Endothelial cell of umbilical vein (primary cell): ENCODE measurements around the gene HDLBP. TPM values are rescaled to one million over a fixed set of nuclear protein-coding genes. Genes with fewer than 3 reads are reported as not detected.

ENCODE experiments used
- BruUV-seq: library from RNA; stranded (reverse); fragments of 400-500 nt; replicated peaks from 2 replicates; lab custom pipeline; 2021; lab: Mats Ljungman, UMichigan
- CTCF ChIA-PET: fragments of 300-600, 350-600 bp; sonication (Branson Sonifier 250); formaldehyde crosslinking; loops from one replicate; lab custom pipeline; 2021; ENCODE audit warnings: antibody characterized with exemption, inconsistent platforms; lab: Charles Lee
- POLR2A ChIA-PET: fragments of 300-600, 350-600 bp; sonication (Branson Sonifier 250); formaldehyde crosslinking; loops from one replicate; lab custom pipeline; 2021; ENCODE audit warnings: antibody characterized with exemption, inconsistent platforms; lab: Charles Lee
- DNase-seq: peaks from one replicate; pipeline ENCODE4 v3.0.0-alpha.2; 2011; ENCODE audit warnings: low read depth, low spot score
- FAIRE-seq: peaks from 2 replicates; lab custom pipeline; 2011; peaks lifted over from hg19 to GRCh38; lab: Jason Lieb, UNC
- H2AFZ ChIP-seq: 2 replicates; pipeline ENCODE4 v1.6.0; 2012; ENCODE audit warnings: low read depth, low read length, control low read depth, inconsistent platforms
- H3K27ac ChIP-seq: 2 replicates; pipeline ENCODE4 v1.5.1; 2011; ENCODE audit warnings: low read depth, mild to moderate bottlenecking, control low read depth, low read length, moderate library complexity; ENCODE audit not compliant: insufficient read depth
- H3K27me3 ChIP-seq, 2 experiments: 2 replicates each; pipeline versions ENCODE4 v1.6.0 to v1.6.1; 2011; ENCODE audit warnings: low read length in 2 of 2, mixed read lengths in 1 of 2; ENCODE audit not compliant: control insufficient read depth in 2 of 2, insufficient read depth in 2 of 2
- H3K36me3 ChIP-seq, 2 experiments: 2 replicates in 1 of 2; 3 replicates in 1 of 2; pipeline ENCODE4 v1.5.1; 2011; ENCODE audit warnings: low read length in 2 of 2, mild to moderate bottlenecking in 1 of 2, moderate library complexity in 1 of 2; ENCODE audit not compliant: control insufficient read depth in 2 of 2, insufficient read depth in 2 of 2; ENCODE audit errors: extremely low read depth in 1 of 2
- H3K4me1 ChIP-seq: 3 replicates; pipeline ENCODE4 v1.5.1; 2011; ENCODE audit warnings: mild to moderate bottlenecking, low read length; ENCODE audit not compliant: control insufficient read depth, insufficient read depth; ENCODE audit errors: extremely low read depth
- H3K4me2 ChIP-seq: 2 replicates; pipeline ENCODE4 v1.6.1; 2011; ENCODE audit warnings: low read length, control low read depth, mixed read lengths; ENCODE audit not compliant: insufficient read depth
- H3K4me3 ChIP-seq, 3 experiments: fragments of 200-600 bp in 1 of 3; sonication (generic), shearing (Covaris generic) in 1 of 3; replicated peaks in 1 of 3; 2 replicates each; pipeline ENCODE4 v1.5.1; 2011 to 2016; ENCODE audit warnings: control low read depth in 3 of 3, low read length in 3 of 3, mild to moderate bottlenecking in 2 of 3, inconsistent platforms in 1 of 3, low read depth in 1 of 3, moderate library complexity in 1 of 3; ENCODE audit not compliant: insufficient read depth in 1 of 3
- H3K79me2 ChIP-seq: 2 replicates; pipeline ENCODE4 v1.6.0; 2012; ENCODE audit warnings: low read length, inconsistent platforms; ENCODE audit not compliant: control insufficient read depth, insufficient read depth
- H3K9ac ChIP-seq: replicated peaks from 2 replicates; pipeline ENCODE3; 2011; ENCODE audit warnings: low read length, control low read depth; ENCODE audit not compliant: insufficient read depth; ENCODE audit errors: extremely low read depth
- H3K9me1 ChIP-seq: replicated peaks from 3 replicates; pipeline ENCODE4 v1.6.0; 2011; ENCODE audit warnings: mild to moderate bottlenecking, low read length; ENCODE audit not compliant: control insufficient read depth, insufficient read depth; ENCODE audit errors: extremely low read depth
- H3K9me3 ChIP-seq: replicated peaks from 2 replicates; pipeline ENCODE4 v1.5.1; 2012; ENCODE audit warnings: low read length, inconsistent platforms; ENCODE audit not compliant: control insufficient read depth, insufficient read depth
- H4K20me1 ChIP-seq: replicated peaks from 2 replicates; pipeline ENCODE3; 2011; ENCODE audit warnings: mild to moderate bottlenecking, low read length; ENCODE audit not compliant: control insufficient read depth, insufficient read depth; ENCODE audit errors: extremely low read depth
- EZH2 ChIP-seq: IDR thresholded peaks from 2 replicates; pipeline ENCODE4 v1.6.1; 2012; ENCODE audit warnings: borderline replicate concordance, low read depth, mild to moderate bottlenecking, moderate library complexity, low read length, inconsistent platforms; ENCODE audit not compliant: severe bottlenecking
- FOS ChIP-seq: IDR thresholded peaks from 2 replicates; pipeline ENCODE4 v1.6.1; 2011; ENCODE audit warnings: mild to moderate bottlenecking, low read length, moderate library complexity, borderline replicate concordance; ENCODE audit not compliant: insufficient read depth
- GATA2 ChIP-seq: IDR thresholded peaks from 2 replicates; pipeline ENCODE4 v1.7.0; 2011; ENCODE audit warnings: low read depth, mild to moderate bottlenecking, moderate library complexity, mixed read lengths, low read length; ENCODE audit not compliant: insufficient read length, insufficient read depth
- JUN ChIP-seq: IDR thresholded peaks from 2 replicates; pipeline ENCODE4 v1.6.1; 2011; ENCODE audit warnings: borderline replicate concordance, low read depth; ENCODE audit not compliant: insufficient read length, insufficient read depth
- MYC ChIP-seq: IDR thresholded peaks from one replicate; pipeline ENCODE4 v1.6.1; 2011; ENCODE audit warnings: mild to moderate bottlenecking, low read depth, low read length
- POLR2A ChIP-seq: IDR thresholded peaks from 2 replicates; pipeline ENCODE4 v1.6.1; 2012; ENCODE audit warnings: low read depth, mild to moderate bottlenecking, control low read depth, low read length
- POLR2AphosphoS5 ChIP-seq: IDR thresholded peaks from 2 replicates; pipeline ENCODE4 v1.6.1; 2012; ENCODE audit warnings: low read depth, mild to moderate bottlenecking, control low read depth, low read length, moderate library complexity; ENCODE audit not compliant: insufficient read depth
- dilution Hi-C: fragments of 300-500 bp; cut with MboI; formaldehyde crosslinking; loops from one replicate; pipeline ENCODE4 v1.15.0; 2019; ENCODE audit warnings: low sequenced_read_pairs; ENCODE audit not compliant: extremely low pct_ligation_motif_present
- intact Hi-C: fragments of 100-400 bp; cut with micrococcal nuclease; formaldehyde crosslinking; loops from one replicate; pipeline ENCODE4 v1.10.0; 2022
- polyA plus RNA-seq, 4 experiments: library from polyadenylated mRNA; depleted of rRNA in 3 of 4; stranded (reverse) in 3 of 4; unstranded in 1 of 4; fragments of >200 nt; gene quantifications; 2 replicates each; pipeline versions ENCODE4 v1.2.1 to v1.2.3, GENCODE V29; 2011 to 2012; ENCODE audit warnings: missing spikeins in 1 of 4
- total RNA-seq: library from RNA; stranded (reverse); gene quantifications from 2 replicates; pipeline ENCODE4 v1.2.3, GENCODE V29; 2021
- TF ChIP-seq, protein P1 (sequence below), 2 donors: IDR thresholded peaks; 1 replicate in 1 of 2; 2 replicates in 1 of 2; pipeline ENCODE4 v1.5.1; 2011; ENCODE audit warnings: low read length in 2 of 2, mild to moderate bottlenecking in 2 of 2, moderate library complexity in 2 of 2, control low read depth in 1 of 2, inconsistent platforms in 1 of 2, low read depth in 1 of 2; ENCODE audit not compliant: insufficient read depth in 1 of 2; ENCODE audit errors: extremely low read depth in 1 of 2
- TF ChIP-seq, protein P2 (sequence below): IDR thresholded peaks from 2 replicates; pipeline ENCODE4 v1.6.1; 2011; ENCODE audit not compliant: insufficient read depth, insufficient read length

HDLBP gene
- total and polyA plus RNA-seq, 2 donors (not counting 3 experiments of a cell fraction or from before 2014, with no cell fraction given), result 379 to 569 TPM

DNA sequence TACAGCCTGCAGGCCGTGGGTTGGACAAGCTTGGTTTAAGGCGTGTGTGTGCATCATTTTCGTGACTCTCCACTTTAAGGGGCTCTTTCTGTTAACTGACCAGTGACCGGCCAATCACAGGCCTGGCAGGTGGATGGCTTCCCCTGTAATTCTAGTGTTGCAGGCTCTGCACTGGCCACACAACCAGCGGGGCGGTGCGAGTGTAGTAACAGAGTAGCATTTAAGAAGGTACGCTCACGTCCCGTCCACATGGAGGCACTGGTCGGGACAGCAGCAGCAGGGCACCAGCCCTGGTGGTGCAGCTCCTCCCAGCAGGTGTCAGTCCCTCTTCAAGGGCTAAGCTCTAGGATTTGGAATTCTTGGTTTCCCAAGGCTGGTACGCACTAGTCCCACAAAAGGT is 135.0 kb downstream of the HDLBP start:
- ChIA-PET POLR2A (interaction anchor here (0.6 to 0.7 kb wide), 2 partner anchors 50 to 215 kb away, joined by 3 to 6 read pairs; no protein-coding TSS in a partner anchor), CTCF (interaction anchor here (0.6 kb wide), 1 partner anchor 80 kb away, joined by 3 read pairs; no protein-coding TSS in a partner anchor)
- BruUV-seq, result no TSS peak
- dilution Hi-C loops, result no loop called here
- Histone ChIP-seq H3K4me3 (no peak overlapping the region), H3K9me1 (no peaks in the 10 kb centered on the region), H3K79me2 (no peaks in the 10 kb centered on the region), H3K27me3 (no peaks in the 10 kb centered on the region), H4K20me1 (no peaks in the 10 kb centered on the region), H3K4me2 (no peak overlapping the region), H3K4me1 (no peaks in the 10 kb centered on the region), H3K36me3 (peaks cover 4 to 7% of the 10 kb centered on the region in 2 experiments), H3K27ac (no peak overlapping the region), H2AFZ (no peak overlapping the region), H3K9me3 (no peaks in the 10 kb centered on the region), H3K9ac (no peak overlapping the region)
- intact Hi-C loops, result no loop called here
- no peak for FAIRE-seq
- TF ChIP-seq JUN (no peak), POLR2AphosphoS5 (no peak), POLR2A (no peak), FOS (no peak), GATA2 (no peak), MYC (no peak), EZH2 (no peak)
- TF ChIP-seq, protein P1, sequence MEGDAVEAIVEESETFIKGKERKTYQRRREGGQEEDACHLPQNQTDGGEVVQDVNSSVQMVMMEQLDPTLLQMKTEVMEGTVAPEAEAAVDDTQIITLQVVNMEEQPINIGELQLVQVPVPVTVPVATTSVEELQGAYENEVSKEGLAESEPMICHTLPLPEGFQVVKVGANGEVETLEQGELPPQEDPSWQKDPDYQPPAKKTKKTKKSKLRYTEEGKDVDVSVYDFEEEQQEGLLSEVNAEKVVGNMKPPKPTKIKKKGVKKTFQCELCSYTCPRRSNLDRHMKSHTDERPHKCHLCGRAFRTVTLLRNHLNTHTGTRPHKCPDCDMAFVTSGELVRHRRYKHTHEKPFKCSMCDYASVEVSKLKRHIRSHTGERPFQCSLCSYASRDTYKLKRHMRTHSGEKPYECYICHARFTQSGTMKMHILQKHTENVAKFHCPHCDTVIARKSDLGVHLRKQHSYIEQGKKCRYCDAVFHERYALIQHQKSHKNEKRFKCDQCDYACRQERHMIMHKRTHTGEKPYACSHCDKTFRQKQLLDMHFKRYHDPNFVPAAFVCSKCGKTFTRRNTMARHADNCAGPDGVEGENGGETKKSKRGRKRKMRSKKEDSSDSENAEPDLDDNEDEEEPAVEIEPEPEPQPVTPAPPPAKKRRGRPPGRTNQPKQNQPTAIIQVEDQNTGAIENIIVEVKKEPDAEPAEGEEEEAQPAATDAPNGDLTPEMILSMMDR (IDR thresholded peaks at IDR 0.05; ENCODE audit: extremely low read depth in 1 of 2, insufficient read depth in 1 of 2, low read depth in 1 of 2, low read length in 2 of 2), result no peak
- TF ChIP-seq, protein P2, sequence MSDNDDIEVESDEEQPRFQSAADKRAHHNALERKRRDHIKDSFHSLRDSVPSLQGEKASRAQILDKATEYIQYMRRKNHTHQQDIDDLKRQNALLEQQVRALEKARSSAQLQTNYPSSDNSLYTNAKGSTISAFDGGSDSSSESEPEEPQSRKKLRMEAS, result no peak
- no peak for DNase-seq
